Measurements from ENCODE around the gene GPRIN1.

DNA sequence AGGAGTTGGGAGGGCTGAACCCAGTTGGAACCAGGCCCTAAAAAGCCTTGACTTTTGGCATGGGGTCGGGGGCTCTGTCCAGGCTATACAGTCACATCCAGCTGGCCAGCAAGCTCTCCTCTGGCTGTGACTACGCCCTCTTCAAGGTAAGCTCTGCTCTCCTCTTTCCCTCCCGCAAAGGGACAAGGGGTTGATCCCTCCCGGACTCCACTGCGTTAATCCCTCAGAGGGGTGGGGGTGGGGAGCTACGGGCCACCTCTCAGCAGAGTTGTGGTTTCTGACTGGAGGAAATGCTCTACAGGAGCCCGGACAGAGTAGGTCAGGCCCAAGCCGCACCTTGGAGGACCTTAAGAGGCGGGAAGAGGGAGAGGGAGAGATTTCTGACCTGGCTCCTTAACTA lies 34.3 kb upstream of the GPRIN1 start:
- TF ChIP-seq, protein P1, sequence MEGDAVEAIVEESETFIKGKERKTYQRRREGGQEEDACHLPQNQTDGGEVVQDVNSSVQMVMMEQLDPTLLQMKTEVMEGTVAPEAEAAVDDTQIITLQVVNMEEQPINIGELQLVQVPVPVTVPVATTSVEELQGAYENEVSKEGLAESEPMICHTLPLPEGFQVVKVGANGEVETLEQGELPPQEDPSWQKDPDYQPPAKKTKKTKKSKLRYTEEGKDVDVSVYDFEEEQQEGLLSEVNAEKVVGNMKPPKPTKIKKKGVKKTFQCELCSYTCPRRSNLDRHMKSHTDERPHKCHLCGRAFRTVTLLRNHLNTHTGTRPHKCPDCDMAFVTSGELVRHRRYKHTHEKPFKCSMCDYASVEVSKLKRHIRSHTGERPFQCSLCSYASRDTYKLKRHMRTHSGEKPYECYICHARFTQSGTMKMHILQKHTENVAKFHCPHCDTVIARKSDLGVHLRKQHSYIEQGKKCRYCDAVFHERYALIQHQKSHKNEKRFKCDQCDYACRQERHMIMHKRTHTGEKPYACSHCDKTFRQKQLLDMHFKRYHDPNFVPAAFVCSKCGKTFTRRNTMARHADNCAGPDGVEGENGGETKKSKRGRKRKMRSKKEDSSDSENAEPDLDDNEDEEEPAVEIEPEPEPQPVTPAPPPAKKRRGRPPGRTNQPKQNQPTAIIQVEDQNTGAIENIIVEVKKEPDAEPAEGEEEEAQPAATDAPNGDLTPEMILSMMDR (IDR thresholded peaks at IDR 0.05), result no peak
- no peak for TF ChIP-seq EZH2 (IDR thresholded peaks at IDR 0.05; ENCODE audit: borderline replicate concordance, insufficient read depth, low read depth, low read length, poor library complexity, severe bottlenecking)

Measured in B cell (primary cell).